HG03039 (cell line): ENCODE measurements around the gene RUVBL1.

Experiments used
- ATAC-seq: cut with Tn5 transposase; IDR thresholded peaks from one replicate; pipeline ENCODE4 v1.9.1; 2021; ENCODE audit warnings: mild to moderate bottlenecking, moderate library complexity; ENCODE audit not compliant: unreplicated experiment

RUVBL1 gene

GRCh38 chr3:128070898-128071591 lies 52.6 kb downstream of the RUVBL1 start:
- no peak for ATAC-seq

GRCh38 chr3:128069271-128069670 lies 54.3 kb downstream of the RUVBL1 start:
- ATAC-seq, result no peak

GRCh38 chr3:128068156-128068620 lies 55.4 kb downstream of the RUVBL1 start:
- ATAC-seq, result no peak

GRCh38 chr3:128067489-128067888 lies 56.1 kb downstream of the RUVBL1 start:
- ATAC-seq, result no peak

GRCh38 chr3:128066676-128067075 lies 56.9 kb downstream of the RUVBL1 start:
- ATAC-seq, result no peak

- no peak for ATAC-seq
Measured at GRCh38 chr3:128066114-128066513, 57.5 kb downstream of the RUVBL1 start.

GRCh38 chr3:128064962-128065361 lies 58.6 kb downstream of the RUVBL1 start:
- no peak for ATAC-seq

- ATAC-seq, result no peak
Measured at GRCh38 chr3:128063865-128064264, 59.7 kb downstream of the RUVBL1 start.

- no peak for ATAC-seq
Measured at GRCh38 chr3:128062033-128062745, 61.4 kb downstream of the RUVBL1 start.

GRCh38 chr3:128060473-128061381 lies 62.9 kb downstream of the RUVBL1 start:
- no peak for ATAC-seq

GRCh38 chr3:128056258-128056657 lies 67.4 kb downstream of the RUVBL1 start:
- ATAC-seq, result no peak

GRCh38 chr3:128054367-128054766 lies 69.2 kb downstream of the RUVBL1 start:
- ATAC-seq, result no peak

GRCh38 chr3:128053614-128054013 lies 70.0 kb downstream of the RUVBL1 start:
- ATAC-seq, result no peak

- no peak for ATAC-seq
Measured at GRCh38 chr3:128052595-128053351, 70.8 kb downstream of the RUVBL1 start.

GRCh38 chr3:128051837-128052594 lies 71.6 kb downstream of the RUVBL1 start, which contains the start of gene SEC61A1:
Gene SEC61A1, plus strand, starts transcription at chr3:128052437. Its CDS starts 116 bp downstream, at chr3:128052553.
- ATAC-seq, result peak; percentile 90

- no peak for ATAC-seq
Measured at GRCh38 chr3:128051459-128051836, 72.2 kb downstream of the RUVBL1 start.

- ATAC-seq, result no peak
Measured at GRCh38 chr3:128050597-128050996, 73.0 kb downstream of the RUVBL1 start.

GRCh38 chr3:128041344-128041743 lies 82.3 kb downstream of the RUVBL1 start:
- no peak for ATAC-seq

GRCh38 chr3:128040660-128041059 lies 83.0 kb downstream of the RUVBL1 start:
- ATAC-seq, result no peak

GRCh38 chr3:128040041-128040440 lies 83.6 kb downstream of the RUVBL1 start:
- no peak for ATAC-seq
